ENCODE results near the gene CD163L1.

GRCh38 chr12:7324176-7324575, 119.8 kb downstream of the CD163L1 start:
- no peak for TF ChIP-seq EP300 (IDR thresholded peaks at IDR 0.05)
- no peak for TF ChIP-seq CTCF (IDR thresholded peaks at IDR 0.05)
- TF ChIP-seq POLR2AphosphoS5 (IDR thresholded peaks at IDR 0.05), result no peak
- no peak for TF ChIP-seq POLR2A (IDR thresholded peaks at IDR 0.05)
